Panc1 (cell line): Measurements from ENCODE around the gene FPR2. TPM values are rescaled to one million over a fixed set of nuclear protein-coding genes. Genes with fewer than 3 reads are reported as not detected.

ENCODE experiments used
- ATAC-seq: fragments of 200-7000 bp; cut with Tn5 transposase; 2 replicates; pipeline ENCODE4 v1.9.1; 2020; ENCODE audit warnings: mild to moderate bottlenecking, moderate library complexity
- BruUV-seq: library from RNA; stranded (reverse); fragments of 400-500 nt; replicated peaks from 2 replicates; lab custom pipeline; 2021; lab: Mats Ljungman, UMichigan
- CTCF ChIA-PET: fragments of 300-600 bp; sonication (Branson Sonifier 250); formaldehyde crosslinking; loops from one replicate; lab custom pipeline; 2022; ENCODE audit warnings: antibody characterized with exemption; lab: Charles Lee
- POLR2A ChIA-PET: fragments of 300-600 bp; sonication (Branson Sonifier 250); formaldehyde crosslinking; loops from one replicate; lab custom pipeline; 2022; ENCODE audit warnings: antibody characterized with exemption; lab: Charles Lee
- DNase-seq: peaks from one replicate; pipeline ENCODE4 v3.0.0-alpha.2; 2010; ENCODE audit warnings: low read depth, low spot score
- H3K27ac ChIP-seq: 2 replicates; pipeline ENCODE4 v1.5.1; 2011; ENCODE audit warnings: mild to moderate bottlenecking, low read length, inconsistent platforms
- H3K27me3 ChIP-seq: fragments of 200-500 bp; sonication (Bioruptor generic); 2 replicates; pipeline ENCODE4 v1.6.0; 2014; ENCODE audit warnings: low read length, inconsistent platforms; ENCODE audit not compliant: control insufficient read depth, insufficient read depth
- H3K36me3 ChIP-seq: fragments of 200-500 bp; sonication (Bioruptor generic); 2 replicates; pipeline ENCODE4 v1.5.1; 2014; ENCODE audit warnings: inconsistent platforms, mild to moderate bottlenecking, low read length, moderate library complexity; ENCODE audit not compliant: control insufficient read depth, insufficient read depth
- H3K4me1 ChIP-seq: 2 replicates; pipeline ENCODE4 v1.5.1; 2011; ENCODE audit warnings: inconsistent platforms, mild to moderate bottlenecking, low read length, moderate library complexity; ENCODE audit not compliant: control insufficient read depth, insufficient read depth
- H3K4me3 ChIP-seq, 2 experiments: 2 replicates each; pipeline ENCODE4 v1.5.1; 2011 to 2012; ENCODE audit warnings: low read depth in 2 of 2, low read length in 2 of 2, mild to moderate bottlenecking in 2 of 2, inconsistent platforms in 1 of 2, moderate library complexity in 1 of 2
- H3K9me3 ChIP-seq: fragments of 200-500 bp; sonication (Bioruptor generic); 2 replicates; pipeline ENCODE4 v1.5.1; 2014; ENCODE audit warnings: low read depth, mild to moderate bottlenecking, inconsistent platforms, low read length, moderate library complexity; ENCODE audit not compliant: control insufficient read depth, insufficient read depth
- CTCF ChIP-seq: fragments of 450-650 bp; IDR thresholded peaks from 2 replicates; pipeline ENCODE4 v1.5.1; 2017; ENCODE audit warnings: mild to moderate bottlenecking
- POLR2AphosphoS5 ChIP-seq: IDR thresholded peaks from 2 replicates; pipeline ENCODE4 v1.6.1; 2012; ENCODE audit warnings: mild to moderate bottlenecking, low read depth, low read length, moderate library complexity
- SIN3A ChIP-seq: IDR thresholded peaks from 2 replicates; pipeline ENCODE4 v1.6.1; 2012; ENCODE audit warnings: low read depth, mild to moderate bottlenecking, low read length, moderate library complexity, borderline replicate concordance; ENCODE audit not compliant: insufficient read depth
- TCF7L2 ChIP-seq: IDR thresholded peaks from 2 replicates; pipeline ENCODE4 v1.6.1; 2011; ENCODE audit warnings: mild to moderate bottlenecking, low read depth, low read length, inconsistent platforms
- in situ Hi-C: cut with HindIII; loops from 2 replicates; pipeline ENCODE4 v1.10.0; 2016; ENCODE audit warnings: low sequenced_read_pairs, low pct_unique_long_range_greater_than_20kb
- intact Hi-C: fragments of 100-400 bp; cut with micrococcal nuclease; formaldehyde crosslinking; loops from one replicate; pipeline ENCODE4 v1.10.0; 2022; ENCODE audit not compliant: unreplicated experiment
- total RNA-seq: library from RNA; stranded (reverse); gene quantifications from one replicate; pipeline ENCODE4 v1.2.1, GENCODE V29; 2021; ENCODE audit not compliant: unreplicated experiment
- TF ChIP-seq, protein P1 (sequence below), 2 experiments: IDR thresholded peaks; 2 replicates each; pipeline ENCODE4 v1.6.1; 2011 to 2012; ENCODE audit warnings: low read depth in 2 of 2, control low read depth in 1 of 2, low read length in 1 of 2, mild to moderate bottlenecking in 1 of 2, moderate library complexity in 1 of 2; ENCODE audit not compliant: insufficient read depth in 1 of 2

FPR2 gene
- total RNA-seq, 1 experiment from 2014 or later = not detected

DNA sequence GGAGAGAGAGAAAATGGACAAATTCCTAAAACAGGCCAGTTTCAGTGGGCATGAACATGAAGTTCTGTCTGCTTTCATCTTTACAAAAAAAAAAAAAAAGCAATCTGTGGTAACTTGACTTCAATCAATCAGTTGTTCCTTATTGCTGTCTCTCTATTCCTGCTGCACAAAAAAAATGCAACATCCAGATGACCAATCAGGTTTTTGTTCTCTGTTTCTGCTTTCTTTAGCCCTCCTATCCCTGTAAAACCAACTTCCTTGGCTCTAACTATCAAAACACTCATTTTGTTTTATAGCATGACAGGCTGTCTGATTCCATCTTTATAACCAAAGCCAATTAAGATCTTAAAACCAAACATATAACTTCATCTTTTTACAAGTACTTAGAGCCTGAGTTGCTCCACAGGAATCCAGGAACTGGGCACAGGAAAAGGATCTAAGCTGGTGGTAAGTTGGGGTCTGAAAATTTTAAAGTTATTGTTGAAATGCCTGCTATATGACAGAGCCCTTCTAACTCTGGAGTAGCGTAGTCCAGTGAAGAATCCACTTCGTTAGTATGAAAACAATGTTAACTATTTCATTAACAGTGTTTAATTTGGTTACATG, 34.0 kb downstream of the FPR2 start, which contains the start of gene FPR3:
FPR3 (plus strand) TSS at position 273 of the 606 bp plus-strand sequence. CDS start 28,592 bp downstream, outside the sequence.
- no peak within 1 kb of the TSS for H3K27ac ChIP-seq
- H3K4me3 ChIP-seq = no peak within 1 kb of the TSS
- in situ Hi-C loops = no loop called here
- ChIA-PET CTCF (no interaction called here), POLR2A (no interaction called here)
- no peaks in the 10 kb centered on the region for H3K27me3 ChIP-seq
- DNase-seq (no peak), ATAC-seq (no peak)
- H3K9me3 ChIP-seq = no peaks in the 10 kb centered on the region
- H3K36me3 ChIP-seq = no peaks in the 10 kb centered on the region
- intact Hi-C loops = no loop called here
- TF ChIP-seq CTCF (no peak), TCF7L2 (no peak), SIN3A (no peak), POLR2AphosphoS5 (no peak)
- TF ChIP-seq, protein P1, sequence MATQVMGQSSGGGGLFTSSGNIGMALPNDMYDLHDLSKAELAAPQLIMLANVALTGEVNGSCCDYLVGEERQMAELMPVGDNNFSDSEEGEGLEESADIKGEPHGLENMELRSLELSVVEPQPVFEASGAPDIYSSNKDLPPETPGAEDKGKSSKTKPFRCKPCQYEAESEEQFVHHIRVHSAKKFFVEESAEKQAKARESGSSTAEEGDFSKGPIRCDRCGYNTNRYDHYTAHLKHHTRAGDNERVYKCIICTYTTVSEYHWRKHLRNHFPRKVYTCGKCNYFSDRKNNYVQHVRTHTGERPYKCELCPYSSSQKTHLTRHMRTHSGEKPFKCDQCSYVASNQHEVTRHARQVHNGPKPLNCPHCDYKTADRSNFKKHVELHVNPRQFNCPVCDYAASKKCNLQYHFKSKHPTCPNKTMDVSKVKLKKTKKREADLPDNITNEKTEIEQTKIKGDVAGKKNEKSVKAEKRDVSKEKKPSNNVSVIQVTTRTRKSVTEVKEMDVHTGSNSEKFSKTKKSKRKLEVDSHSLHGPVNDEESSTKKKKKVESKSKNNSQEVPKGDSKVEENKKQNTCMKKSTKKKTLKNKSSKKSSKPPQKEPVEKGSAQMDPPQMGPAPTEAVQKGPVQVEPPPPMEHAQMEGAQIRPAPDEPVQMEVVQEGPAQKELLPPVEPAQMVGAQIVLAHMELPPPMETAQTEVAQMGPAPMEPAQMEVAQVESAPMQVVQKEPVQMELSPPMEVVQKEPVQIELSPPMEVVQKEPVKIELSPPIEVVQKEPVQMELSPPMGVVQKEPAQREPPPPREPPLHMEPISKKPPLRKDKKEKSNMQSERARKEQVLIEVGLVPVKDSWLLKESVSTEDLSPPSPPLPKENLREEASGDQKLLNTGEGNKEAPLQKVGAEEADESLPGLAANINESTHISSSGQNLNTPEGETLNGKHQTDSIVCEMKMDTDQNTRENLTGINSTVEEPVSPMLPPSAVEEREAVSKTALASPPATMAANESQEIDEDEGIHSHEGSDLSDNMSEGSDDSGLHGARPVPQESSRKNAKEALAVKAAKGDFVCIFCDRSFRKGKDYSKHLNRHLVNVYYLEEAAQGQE (IDR thresholded peaks at IDR 0.05; ENCODE audit: insufficient read depth in 1 of 2, low read depth in 2 of 2, low read length in 1 of 2) = no peak
- BruUV-seq = no TSS peak
- H3K4me1 ChIP-seq = no peaks in the 10 kb centered on the region

DNA sequence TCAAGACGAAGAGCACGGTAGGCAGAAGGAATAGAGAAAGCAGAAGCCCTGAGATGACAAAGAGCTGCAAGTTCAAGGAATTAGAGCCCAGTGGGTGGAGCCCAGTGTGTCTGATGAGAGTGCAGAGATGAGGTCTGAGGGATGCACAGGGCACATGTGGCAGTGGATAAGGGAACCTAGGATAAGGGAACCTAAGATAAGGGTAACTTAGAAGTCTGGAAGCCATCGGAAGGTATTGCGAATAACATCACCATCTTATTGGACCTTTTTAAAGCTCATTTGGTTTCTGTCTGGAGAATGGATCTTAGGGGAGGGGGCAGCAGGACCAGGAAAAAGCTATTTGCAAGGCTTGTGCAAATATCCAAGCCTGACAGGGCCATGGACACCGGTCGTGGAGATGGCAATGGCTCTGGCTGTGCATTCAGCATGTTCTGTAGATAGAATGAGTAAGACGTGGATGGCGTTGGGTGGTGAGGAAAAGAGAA, 35.3 kb downstream of the FPR2 start:
- POLR2A ChIA-PET = no interaction called here

More for the DNA sequence above, 35.3 kb downstream of the FPR2 start:
- TF ChIP-seq POLR2AphosphoS5 (no peak), CTCF (no peak), SIN3A (no peak), TCF7L2 (no peak)
- TF ChIP-seq, protein P1 (IDR thresholded peaks at IDR 0.05; ENCODE audit: insufficient read depth in 1 of 2, low read depth in 2 of 2, low read length in 1 of 2) = no peak
- Histone ChIP-seq H3K36me3 (no peaks in the 10 kb centered on the region), H3K4me3 (no peak overlapping the region), H3K27ac (no peak overlapping the region), H3K4me1 (no peaks in the 10 kb centered on the region), H3K27me3 (no peaks in the 10 kb centered on the region), H3K9me3 (no peaks in the 10 kb centered on the region)
- intact Hi-C loops (no loop called here), in situ Hi-C loops (no loop called here)
- DNase-seq = no peak
- CTCF ChIA-PET = no interaction called here
- ATAC-seq = no peak
- BruUV-seq = no TSS peak
